Ishikawa (cell line): ENCODE measurements around the gene NTSR1.

Source experiments
- CEBPB ChIP-seq: IDR thresholded peaks from 2 replicates; pipeline ENCODE4 v1.6.1; 2012
- CREB1 ChIP-seq: IDR thresholded peaks from 2 replicates; pipeline ENCODE4 v1.6.1; 2012; ENCODE audit warnings: low read depth
- EGR1 ChIP-seq: IDR thresholded peaks from 2 replicates; pipeline ENCODE4 v1.6.1; 2012
- EP300 ChIP-seq: IDR thresholded peaks from 2 replicates; pipeline ENCODE4 v1.6.1; 2012; ENCODE audit warnings: borderline replicate concordance
- FOXM1 ChIP-seq: IDR thresholded peaks from 2 replicates; pipeline ENCODE4 v1.6.1; 2012; ENCODE audit warnings: low read depth, borderline replicate concordance
- MAX ChIP-seq: IDR thresholded peaks from 2 replicates; pipeline ENCODE4 v1.6.1; 2012
- NFIC ChIP-seq: IDR thresholded peaks from 2 replicates; pipeline ENCODE4 v1.6.1; 2012
- RAD21 ChIP-seq: IDR thresholded peaks from 2 replicates; pipeline ENCODE4 v1.6.1; 2012; ENCODE audit warnings: low read depth
- TAF1 ChIP-seq: IDR thresholded peaks from 2 replicates; pipeline ENCODE4 v1.6.1; 2012; ENCODE audit warnings: low read depth, mild to moderate bottlenecking
- TCF12 ChIP-seq: IDR thresholded peaks from 2 replicates; pipeline ENCODE4 v1.6.1; 2012; ENCODE audit warnings: low read depth
- TEAD4 ChIP-seq: IDR thresholded peaks from 2 replicates; pipeline ENCODE4 v1.6.1; 2012
- YY1 ChIP-seq: IDR thresholded peaks from 2 replicates; pipeline ENCODE4 v1.6.1; 2012; ENCODE audit warnings: low read depth
- ZBTB7A ChIP-seq: IDR thresholded peaks from 2 replicates; pipeline ENCODE4 v1.6.1; 2012; ENCODE audit warnings: low read depth
- TF ChIP-seq, protein P1 (sequence below): IDR thresholded peaks from 2 replicates; pipeline ENCODE4 v1.6.1; 2012; ENCODE audit warnings: low read depth, mild to moderate bottlenecking

- TF ChIP-seq TAF1 (no peak), FOXM1 (no peak), RAD21 (no peak), EP300 (no peak), YY1 (peak; percentile 25; the same call in 1 of the 2 replicates), EGR1 (no peak), CEBPB (no peak), ZBTB7A (no peak), CREB1 (no peak), NFIC (no peak; the same call in 1 of the 2 replicates), TCF12 (no peak), MAX (peak; percentile 80), TEAD4 (no peak)
- TF ChIP-seq, protein P1, sequence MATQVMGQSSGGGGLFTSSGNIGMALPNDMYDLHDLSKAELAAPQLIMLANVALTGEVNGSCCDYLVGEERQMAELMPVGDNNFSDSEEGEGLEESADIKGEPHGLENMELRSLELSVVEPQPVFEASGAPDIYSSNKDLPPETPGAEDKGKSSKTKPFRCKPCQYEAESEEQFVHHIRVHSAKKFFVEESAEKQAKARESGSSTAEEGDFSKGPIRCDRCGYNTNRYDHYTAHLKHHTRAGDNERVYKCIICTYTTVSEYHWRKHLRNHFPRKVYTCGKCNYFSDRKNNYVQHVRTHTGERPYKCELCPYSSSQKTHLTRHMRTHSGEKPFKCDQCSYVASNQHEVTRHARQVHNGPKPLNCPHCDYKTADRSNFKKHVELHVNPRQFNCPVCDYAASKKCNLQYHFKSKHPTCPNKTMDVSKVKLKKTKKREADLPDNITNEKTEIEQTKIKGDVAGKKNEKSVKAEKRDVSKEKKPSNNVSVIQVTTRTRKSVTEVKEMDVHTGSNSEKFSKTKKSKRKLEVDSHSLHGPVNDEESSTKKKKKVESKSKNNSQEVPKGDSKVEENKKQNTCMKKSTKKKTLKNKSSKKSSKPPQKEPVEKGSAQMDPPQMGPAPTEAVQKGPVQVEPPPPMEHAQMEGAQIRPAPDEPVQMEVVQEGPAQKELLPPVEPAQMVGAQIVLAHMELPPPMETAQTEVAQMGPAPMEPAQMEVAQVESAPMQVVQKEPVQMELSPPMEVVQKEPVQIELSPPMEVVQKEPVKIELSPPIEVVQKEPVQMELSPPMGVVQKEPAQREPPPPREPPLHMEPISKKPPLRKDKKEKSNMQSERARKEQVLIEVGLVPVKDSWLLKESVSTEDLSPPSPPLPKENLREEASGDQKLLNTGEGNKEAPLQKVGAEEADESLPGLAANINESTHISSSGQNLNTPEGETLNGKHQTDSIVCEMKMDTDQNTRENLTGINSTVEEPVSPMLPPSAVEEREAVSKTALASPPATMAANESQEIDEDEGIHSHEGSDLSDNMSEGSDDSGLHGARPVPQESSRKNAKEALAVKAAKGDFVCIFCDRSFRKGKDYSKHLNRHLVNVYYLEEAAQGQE: no peak
Measured at GRCh38 chr20:62711703-62712101, 3.1 kb downstream of the NTSR1 start.
